ENCODE results near the gene DENND2D.

Gene DENND2D

DNA sequence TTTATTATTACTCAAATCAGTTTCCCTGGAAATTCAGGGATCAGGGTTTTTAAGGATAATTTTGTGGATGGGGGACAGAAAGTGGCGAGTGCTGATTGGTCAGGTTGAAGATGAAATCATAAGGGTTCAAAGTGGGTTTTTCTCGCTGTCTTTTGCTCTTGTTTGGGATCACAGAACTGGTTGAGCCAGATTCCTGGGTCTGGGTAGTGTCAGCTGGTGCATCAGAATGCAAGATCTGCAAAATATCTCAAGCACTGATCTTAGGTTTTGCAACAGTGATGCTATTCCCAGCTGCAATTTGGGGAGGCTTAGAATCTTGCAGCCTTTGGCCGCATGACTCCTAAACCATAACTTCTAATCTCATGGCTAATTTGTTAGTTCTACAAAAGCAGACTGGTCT, 36.4 kb upstream of the DENND2D start:
- Histone ChIP-seq H3K27ac (ENCODE audit: low read depth, low read length, poor library complexity, severe bottlenecking) (no peak overlapping the region), H3K36me3 (ENCODE audit: insufficient read depth, low read length) (peaks cover 94% of the 10 kb centered on the region), H3K4me3 (ENCODE audit: low read depth, low read length, poor library complexity, severe bottlenecking) (no peak overlapping the region), H3F3A (ENCODE audit: insufficient read depth, low read length) (no peaks in the 10 kb centered on the region), H3K4me2 (ENCODE audit: low read length) (no peak overlapping the region), H3K27me3 (ENCODE audit: insufficient read depth, low read length) (no peaks in the 10 kb centered on the region), H3K9me3 (ENCODE audit: low read length) (no peaks in the 10 kb centered on the region), H3K79me2 (ENCODE audit: insufficient read depth, low read length) (peaks cover 9% of the 10 kb centered on the region), H2AFZ (ENCODE audit: low read length) (no peak overlapping the region), H4K20me1 (ENCODE audit: insufficient read depth, low read length) (no peaks in the 10 kb centered on the region), H3K4me1 (ENCODE audit: insufficient read depth, low read length, severe bottlenecking) (peaks cover 16% of the 10 kb centered on the region), H3K9ac (ENCODE audit: low read length) (no peak overlapping the region), H3K9me2 (ENCODE audit: low read depth, low read length) (no peaks in the 10 kb centered on the region)
- TF ChIP-seq EZH2 (IDR thresholded peaks at IDR 0.05; ENCODE audit: borderline replicate concordance, low read length) = no peak
- TF ChIP-seq, protein P1, sequence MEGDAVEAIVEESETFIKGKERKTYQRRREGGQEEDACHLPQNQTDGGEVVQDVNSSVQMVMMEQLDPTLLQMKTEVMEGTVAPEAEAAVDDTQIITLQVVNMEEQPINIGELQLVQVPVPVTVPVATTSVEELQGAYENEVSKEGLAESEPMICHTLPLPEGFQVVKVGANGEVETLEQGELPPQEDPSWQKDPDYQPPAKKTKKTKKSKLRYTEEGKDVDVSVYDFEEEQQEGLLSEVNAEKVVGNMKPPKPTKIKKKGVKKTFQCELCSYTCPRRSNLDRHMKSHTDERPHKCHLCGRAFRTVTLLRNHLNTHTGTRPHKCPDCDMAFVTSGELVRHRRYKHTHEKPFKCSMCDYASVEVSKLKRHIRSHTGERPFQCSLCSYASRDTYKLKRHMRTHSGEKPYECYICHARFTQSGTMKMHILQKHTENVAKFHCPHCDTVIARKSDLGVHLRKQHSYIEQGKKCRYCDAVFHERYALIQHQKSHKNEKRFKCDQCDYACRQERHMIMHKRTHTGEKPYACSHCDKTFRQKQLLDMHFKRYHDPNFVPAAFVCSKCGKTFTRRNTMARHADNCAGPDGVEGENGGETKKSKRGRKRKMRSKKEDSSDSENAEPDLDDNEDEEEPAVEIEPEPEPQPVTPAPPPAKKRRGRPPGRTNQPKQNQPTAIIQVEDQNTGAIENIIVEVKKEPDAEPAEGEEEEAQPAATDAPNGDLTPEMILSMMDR (IDR thresholded peaks at IDR 0.05; ENCODE audit: low read length) = no peak

DNA sequence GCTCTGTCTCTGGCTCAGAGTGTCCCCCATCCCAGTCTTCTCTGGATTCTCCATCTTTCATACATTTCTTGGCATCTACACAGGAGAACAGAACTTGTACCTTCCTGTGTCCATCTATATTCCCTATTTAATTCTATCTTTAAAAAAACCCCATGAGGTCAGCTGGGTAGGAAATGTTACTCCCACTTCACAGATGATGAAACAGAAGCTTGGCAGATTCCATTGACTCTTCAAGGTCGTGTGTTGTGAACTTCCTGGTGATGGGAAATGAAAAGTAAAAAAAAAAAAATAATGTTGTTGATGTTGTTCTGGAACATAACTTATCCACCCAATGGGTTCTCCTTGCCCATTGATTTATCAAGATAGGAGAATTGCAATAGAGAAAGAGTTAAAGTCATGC, 35.9 kb upstream of the DENND2D start:
- H3K4me2 ChIP-seq (ENCODE audit: low read length) = no peak overlapping the region
- H3K27me3 ChIP-seq (ENCODE audit: insufficient read depth, low read length) = no peaks in the 10 kb centered on the region
- no peaks in the 10 kb centered on the region for H3F3A ChIP-seq (ENCODE audit: insufficient read depth, low read length)
- TF ChIP-seq, protein P1 (IDR thresholded peaks at IDR 0.05; ENCODE audit: low read length) = no peak
- no peak for TF ChIP-seq EZH2 (IDR thresholded peaks at IDR 0.05; ENCODE audit: borderline replicate concordance, low read length)
- H3K4me3 ChIP-seq (ENCODE audit: low read depth, low read length, poor library complexity, severe bottlenecking) = no peak overlapping the region
- H3K79me2 ChIP-seq (ENCODE audit: insufficient read depth, low read length) = peaks cover 14% of the 10 kb centered on the region
- no peak overlapping the region for H3K27ac ChIP-seq (ENCODE audit: low read depth, low read length, poor library complexity, severe bottlenecking)
- H3K9ac ChIP-seq (ENCODE audit: low read length) = no peak overlapping the region
- peaks cover 94% of the 10 kb centered on the region for H3K36me3 ChIP-seq (ENCODE audit: insufficient read depth, low read length)
- H3K9me2 ChIP-seq (ENCODE audit: low read depth, low read length) = no peaks in the 10 kb centered on the region
- no peak overlapping the region for H2AFZ ChIP-seq (ENCODE audit: low read length)
- H4K20me1 ChIP-seq (ENCODE audit: insufficient read depth, low read length) = no peaks in the 10 kb centered on the region
- peaks cover 20% of the 10 kb centered on the region for H3K4me1 ChIP-seq (ENCODE audit: insufficient read depth, low read length, severe bottlenecking)
- no peaks in the 10 kb centered on the region for H3K9me3 ChIP-seq (ENCODE audit: low read length)

DNA sequence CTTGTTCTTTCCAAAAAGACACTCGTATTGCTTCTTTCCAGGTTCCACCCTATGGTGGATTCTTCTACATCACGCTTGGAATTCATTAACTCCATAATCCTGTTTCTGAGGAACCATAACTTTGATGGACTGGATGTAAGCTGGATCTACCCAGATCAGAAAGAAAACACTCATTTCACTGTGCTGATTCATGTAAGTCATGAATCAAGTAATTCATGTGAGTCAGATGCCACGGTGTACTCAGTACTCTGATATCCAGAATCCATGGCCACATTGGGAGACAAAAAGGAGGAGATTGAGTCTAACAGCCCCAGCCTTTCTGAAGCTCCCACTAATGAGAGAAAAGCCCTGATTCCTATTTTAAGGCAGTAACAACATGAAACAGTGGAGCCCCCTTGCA, 34.4 kb upstream of the DENND2D start:
- H3K4me2 ChIP-seq (ENCODE audit: low read length) = no peak overlapping the region
- H3K27ac ChIP-seq (ENCODE audit: low read depth, low read length, poor library complexity, severe bottlenecking) = no peak overlapping the region

More for the DNA sequence above, 34.4 kb upstream of the DENND2D start:
- Histone ChIP-seq H3F3A (ENCODE audit: insufficient read depth, low read length) (no peaks in the 10 kb centered on the region), H3K4me3 (ENCODE audit: low read depth, low read length, poor library complexity, severe bottlenecking) (no peak overlapping the region), H3K9me2 (ENCODE audit: low read depth, low read length) (no peaks in the 10 kb centered on the region), H3K79me2 (ENCODE audit: insufficient read depth, low read length) (peaks cover 29% of the 10 kb centered on the region), H3K27me3 (ENCODE audit: insufficient read depth, low read length) (no peaks in the 10 kb centered on the region), H2AFZ (ENCODE audit: low read length) (no peak overlapping the region), H3K36me3 (ENCODE audit: insufficient read depth, low read length) (peaks cover 94% of the 10 kb centered on the region), H3K9ac (ENCODE audit: low read length) (no peak overlapping the region), H3K4me1 (ENCODE audit: insufficient read depth, low read length, severe bottlenecking) (peaks cover 35% of the 10 kb centered on the region), H4K20me1 (ENCODE audit: insufficient read depth, low read length) (no peaks in the 10 kb centered on the region), H3K9me3 (ENCODE audit: low read length) (no peaks in the 10 kb centered on the region)
- TF ChIP-seq, protein P1 (IDR thresholded peaks at IDR 0.05; ENCODE audit: low read length) = no peak
- no peak for TF ChIP-seq EZH2 (IDR thresholded peaks at IDR 0.05; ENCODE audit: borderline replicate concordance, low read length)

Measured in OCI-LY1 (cell line).